ENCODE results near the gene AAR2.

- TF ChIP-seq NR2C2 (CRISPR knock-in tag; IDR thresholded peaks at IDR 0.05) (no peak), ZNF416 (CRISPR knock-in tag; IDR thresholded peaks at IDR 0.05) (no peak), CTCF (IDR thresholded peaks at IDR 0.05) (no peak), ATF1 (CRISPR knock-in tag; IDR thresholded peaks at IDR 0.05) (no peak), SP1 (CRISPR knock-in tag; conservative IDR thresholded peaks at IDR 0.05) (no peak), MLX (CRISPR knock-in tag; IDR thresholded peaks at IDR 0.05) (no peak), ESRRA (CRISPR knock-in tag; IDR thresholded peaks at IDR 0.05; ENCODE audit: borderline replicate concordance) (no peak)
Measured at GRCh38 chr20:36251426-36251825, 15.1 kb downstream of the AAR2 start.
